B cell (primary cell): Measurements from ENCODE around the gene CYB5A. TPM values are rescaled to one million over a fixed set of nuclear protein-coding genes. Genes with fewer than 3 reads are reported as not detected.

Source experiments
- ATAC-seq: fragments of 200-7000 bp; cut with Tn5 transposase; one replicate; pipeline ENCODE4 v1.10.0; 2021; ENCODE audit warnings: low read depth, mild to moderate bottlenecking, moderate number of reproducible peaks, moderate library complexity
- CTCF ChIA-PET: fragments of 350-600 bp; sonication (Branson Sonifier 250); formaldehyde crosslinking; loops from one replicate; lab custom pipeline; 2021; ENCODE audit warnings: antibody characterized with exemption, inconsistent platforms; lab: Charles Lee
- POLR2A ChIA-PET: fragments of 350-600 bp; sonication (Branson Sonifier 250); formaldehyde crosslinking; loops from one replicate; lab custom pipeline; 2021; ENCODE audit warnings: antibody characterized with exemption; lab: Charles Lee
- DNase-seq: peaks from one replicate; pipeline ENCODE4 v3.0.0; 2013
- H2AFZ ChIP-seq: 2 replicates; pipeline ENCODE4 v1.6.1; 2012; ENCODE audit warnings: mild to moderate bottlenecking, low read depth, low read length; ENCODE audit not compliant: insufficient read depth, poor library complexity, severe bottlenecking
- H3K27ac ChIP-seq, 2 donors: 1 replicate in 1 of 2; 2 replicates in 1 of 2; pipeline ENCODE4 v1.5.1; 2012 to 2013; ENCODE audit warnings: low read length in 2 of 2, mild to moderate bottlenecking in 2 of 2, moderate library complexity in 1 of 2
- H3K27me3 ChIP-seq, 4 experiments: fragments of 200-600 bp in 1 of 4; sonication (generic) in 1 of 4; replicated peaks in 1 of 4; 1 replicate in 2 of 4; 2 replicates in 2 of 4; pipeline versions ENCODE4 v1.6.1 to v1.7.0; 2013 to 2016; ENCODE audit warnings: low read length in 3 of 4, mild to moderate bottlenecking in 2 of 4, mixed read lengths in 1 of 4, moderate library complexity in 1 of 4; ENCODE audit not compliant: insufficient read depth in 4 of 4, control insufficient read depth in 3 of 4; ENCODE audit errors: control extremely low read depth in 1 of 4
- H3K36me3 ChIP-seq, 2 experiments: replicated peaks in 1 of 2; 1 replicate in 1 of 2; 2 replicates in 1 of 2; pipeline versions ENCODE4 v1.6.1 to v1.7.1; 2013; ENCODE audit warnings: low read length in 1 of 2; ENCODE audit not compliant: insufficient read depth in 2 of 2, control insufficient read depth in 1 of 2; ENCODE audit errors: control extremely low read depth in 1 of 2, extremely low read depth in 1 of 2
- H3K4me1 ChIP-seq, 2 donors: fragments of 200-600 bp in 1 of 2; sonication (generic) in 1 of 2; 1 replicate in 1 of 2; 2 replicates in 1 of 2; pipeline versions ENCODE4 v1.5.1 to v1.6.1; 2013 to 2017; ENCODE audit warnings: low read length in 2 of 2; ENCODE audit not compliant: control insufficient read depth in 2 of 2, insufficient read depth in 2 of 2
- H3K4me2 ChIP-seq: replicated peaks from 2 replicates; pipeline ENCODE3; 2012; ENCODE audit warnings: mild to moderate bottlenecking, low read depth, low read length; ENCODE audit not compliant: poor library complexity, severe bottlenecking
- H3K4me3 ChIP-seq, 5 experiments: fragments of 200-600 bp in 1 of 5; sonication (generic) in 1 of 5; 1 replicate in 3 of 5; 2 replicates in 2 of 5; pipeline versions ENCODE4 v1.5.1 to v1.7.0; 2011 to 2016; ENCODE audit warnings: low read length in 4 of 5, mild to moderate bottlenecking in 4 of 5, low read depth in 2 of 5, control low read depth in 1 of 5, moderate library complexity in 1 of 5; ENCODE audit not compliant: insufficient read depth in 1 of 5; ENCODE audit errors: control extremely low read depth in 1 of 5, extremely low read depth in 1 of 5
- H3K79me2 ChIP-seq: fragments of 200-600 bp; sonication (generic); one replicate; pipeline ENCODE4 v1.6.0; 2016; ENCODE audit warnings: low read length; ENCODE audit not compliant: control insufficient read depth, insufficient read depth
- H3K9ac ChIP-seq: fragments of 200-600 bp; sonication (generic); 2 replicates; pipeline ENCODE4 v1.6.1; 2017; ENCODE audit warnings: mild to moderate bottlenecking, low read length, moderate library complexity
- H3K9me3 ChIP-seq, 3 donors: one replicate each; pipeline versions ENCODE4 v1.6.1 to v1.7.1; 2013; ENCODE audit warnings: low read length in 2 of 3; ENCODE audit not compliant: control insufficient read depth in 2 of 3, insufficient read depth in 1 of 3; ENCODE audit errors: control extremely low read depth in 1 of 3
- H4K20me1 ChIP-seq: 2 replicates; pipeline ENCODE4 v1.6.0; 2012; ENCODE audit warnings: mild to moderate bottlenecking, low read length; ENCODE audit not compliant: insufficient read depth, control insufficient read depth, poor library complexity, severe bottlenecking
- H3K27ac Mint-ChIP-seq: one replicate; pipeline ENCODE4 v1.8.0; 2021; ENCODE audit warnings: mixed read lengths
- H3K27me3 Mint-ChIP-seq: one replicate; pipeline ENCODE4 v1.8.0; 2021; ENCODE audit warnings: mixed read lengths
- H3K4me1 Mint-ChIP-seq: one replicate; pipeline ENCODE4 v1.8.0; 2021; ENCODE audit warnings: mixed read lengths
- H3K4me3 Mint-ChIP-seq: one replicate; pipeline ENCODE4 v1.8.0; 2021; ENCODE audit warnings: mixed read lengths
- H3K9me3 Mint-ChIP-seq: one replicate; pipeline ENCODE4 v1.8.0; 2022; ENCODE audit warnings: mixed read lengths; ENCODE audit not compliant: insufficient read depth
- EZH2 ChIP-seq: IDR thresholded peaks from 2 replicates; pipeline ENCODE4 v1.6.1; 2012; ENCODE audit warnings: borderline replicate concordance, low read depth, mild to moderate bottlenecking, moderate library complexity, low read length; ENCODE audit not compliant: insufficient read depth, poor library complexity, severe bottlenecking
- WGBS: methylation state at CpG from one replicate; pipeline ENCODE4 v1.1.5; 2013; ENCODE audit warnings: missing lambda C conversion rate; ENCODE audit not compliant: insufficient coverage; 5-methylcytosine and 5-hydroxymethylcytosine counted together
- intact Hi-C: fragments of 100-400 bp; cut with micrococcal nuclease; formaldehyde crosslinking; loops from one replicate; pipeline ENCODE4 v1.10.0; 2022
- polyA plus RNA-seq: library from polyadenylated mRNA; depleted of rRNA; stranded (reverse); fragments of >200 nt; gene quantifications from 2 replicates; pipeline ENCODE4 v1.2.3, GENCODE V29; 2012
- total RNA-seq, 2 donors: library from RNA; stranded (reverse); fragments of 120-200 nt in 1 of 2; gene quantifications; 1 replicate in 1 of 2; 2 replicates in 1 of 2; pipeline versions ENCODE4 v1.2.3 to v1.2.4, GENCODE V29; 2013 to 2022
- TF ChIP-seq, protein P1 (sequence below): fragments of 200-600 bp; IDR thresholded peaks from one replicate; pipeline ENCODE4 v1.8.0; 2022; ENCODE audit warnings: antibody characterized with exemption, mild to moderate bottlenecking

The CYB5A gene
- total and polyA plus RNA-seq, 2 donors (not counting 1 experiment from before 2014, with no cell fraction given): 46.9 to 217 TPM

DNA sequence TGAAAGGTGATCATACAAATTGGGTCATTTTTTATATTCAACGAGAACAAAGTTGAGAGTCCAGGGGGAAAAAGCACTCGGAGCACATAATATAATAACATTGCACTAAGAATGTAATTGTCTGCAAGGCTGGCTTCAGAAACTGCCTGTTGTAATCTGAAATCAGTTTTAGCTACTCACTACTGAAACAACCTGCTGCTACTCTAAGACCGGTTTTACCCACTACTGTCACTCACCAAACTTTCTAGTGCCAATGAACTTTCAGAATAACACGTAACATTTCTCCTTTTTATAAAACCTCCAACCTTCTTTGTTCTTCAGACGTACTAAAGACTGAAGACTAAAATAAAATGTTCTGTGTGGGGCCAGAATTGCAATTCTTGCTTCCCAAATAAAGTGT is 11.5 kb upstream of the CYB5A start:
- Histone ChIP-seq H3K4me3 (no peak overlapping the region), H4K20me1 (no peaks in the 10 kb centered on the region), H2AFZ (no peak overlapping the region), H3K9ac (no peak overlapping the region), H3K79me2 (no peaks in the 10 kb centered on the region), H3K36me3 (no peaks in the 10 kb centered on the region), H3K4me1 (no peaks in the 10 kb centered on the region), H3K9me3 (peaks cover 0 to 3% (median 0%) of the 10 kb centered on the region in 3 donors), H3K4me2 (no peak overlapping the region), H3K27ac (no peak overlapping the region), H3K27me3 (peaks cover 0 to 4% (median 0%) of the 10 kb centered on the region in 4 experiments)
- no peaks in the 10 kb centered on the region for H3K4me1 Mint-ChIP-seq
- peaks cover 1% of the 10 kb centered on the region for H3K9me3 Mint-ChIP-seq
- POLR2A ChIA-PET: no interaction called here
- DNase-seq (no peak), ATAC-seq (no peak)
- CTCF ChIA-PET: no interaction called here
- peaks cover 18% of the 10 kb centered on the region for H3K27me3 Mint-ChIP-seq
- H3K27ac Mint-ChIP-seq: no peak overlapping the region
- 83% methylated on average over 1 of the region's 5 CpGs for WGBS
- H3K4me3 Mint-ChIP-seq: no peak overlapping the region
- intact Hi-C loops: loop anchor here (5.0 kb wide), 1 partner anchor 36 kb away; no protein-coding TSS in a partner anchor
- no peak for TF ChIP-seq EZH2
- TF ChIP-seq, protein P1, sequence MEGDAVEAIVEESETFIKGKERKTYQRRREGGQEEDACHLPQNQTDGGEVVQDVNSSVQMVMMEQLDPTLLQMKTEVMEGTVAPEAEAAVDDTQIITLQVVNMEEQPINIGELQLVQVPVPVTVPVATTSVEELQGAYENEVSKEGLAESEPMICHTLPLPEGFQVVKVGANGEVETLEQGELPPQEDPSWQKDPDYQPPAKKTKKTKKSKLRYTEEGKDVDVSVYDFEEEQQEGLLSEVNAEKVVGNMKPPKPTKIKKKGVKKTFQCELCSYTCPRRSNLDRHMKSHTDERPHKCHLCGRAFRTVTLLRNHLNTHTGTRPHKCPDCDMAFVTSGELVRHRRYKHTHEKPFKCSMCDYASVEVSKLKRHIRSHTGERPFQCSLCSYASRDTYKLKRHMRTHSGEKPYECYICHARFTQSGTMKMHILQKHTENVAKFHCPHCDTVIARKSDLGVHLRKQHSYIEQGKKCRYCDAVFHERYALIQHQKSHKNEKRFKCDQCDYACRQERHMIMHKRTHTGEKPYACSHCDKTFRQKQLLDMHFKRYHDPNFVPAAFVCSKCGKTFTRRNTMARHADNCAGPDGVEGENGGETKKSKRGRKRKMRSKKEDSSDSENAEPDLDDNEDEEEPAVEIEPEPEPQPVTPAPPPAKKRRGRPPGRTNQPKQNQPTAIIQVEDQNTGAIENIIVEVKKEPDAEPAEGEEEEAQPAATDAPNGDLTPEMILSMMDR: no peak

DNA sequence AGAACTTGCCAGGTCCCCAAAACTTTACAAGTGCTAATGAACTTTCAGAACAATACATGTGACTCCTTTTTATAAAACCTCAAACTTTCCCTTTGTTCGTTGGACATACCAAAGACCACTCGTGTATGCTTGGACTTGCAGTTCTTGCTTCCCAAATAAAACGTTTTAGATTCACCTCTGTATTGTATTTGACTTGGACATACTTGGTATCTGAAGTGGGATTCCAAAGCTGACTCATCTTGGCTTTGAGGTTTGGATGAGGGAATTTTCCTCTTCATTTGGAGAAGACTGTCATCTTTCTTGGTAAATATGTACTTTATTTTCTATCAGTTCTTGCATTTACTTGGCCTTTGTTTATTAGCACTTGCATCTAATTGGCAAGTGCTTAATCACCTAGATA is 8.0 kb upstream of the CYB5A start:
- TF ChIP-seq EZH2: no peak
- TF ChIP-seq, protein P1: no peak
- no peaks in the 10 kb centered on the region for H3K36me3 ChIP-seq
- ATAC-seq (no peak), DNase-seq (no peak)
- H2AFZ ChIP-seq: no peak overlapping the region
- H3K9me3 Mint-ChIP-seq: peaks cover 3% of the 10 kb centered on the region
- no peaks in the 10 kb centered on the region for H3K4me1 ChIP-seq
- H3K79me2 ChIP-seq: no peaks in the 10 kb centered on the region
- H3K9ac ChIP-seq: no peak overlapping the region
- 90% methylated on average over 2 of the region's 3 CpGs for WGBS
- no peak overlapping the region for H3K4me3 ChIP-seq
- no peak overlapping the region for H3K4me2 ChIP-seq
- intact Hi-C loops: loop anchor here (5.0 kb wide), 1 partner anchor 32 kb away; no protein-coding TSS in a partner anchor
- no peaks in the 10 kb centered on the region for H4K20me1 ChIP-seq
- no peak overlapping the region for H3K27ac Mint-ChIP-seq
- POLR2A ChIA-PET: no interaction called here
- no peak overlapping the region for H3K4me3 Mint-ChIP-seq
- H3K27ac ChIP-seq: no peak overlapping the region
- peaks cover 4% of the 10 kb centered on the region for H3K27me3 Mint-ChIP-seq
- H3K9me3 ChIP-seq: peaks cover 0 to 3% (median 0%) of the 10 kb centered on the region in 3 donors
- H3K4me1 Mint-ChIP-seq: no peaks in the 10 kb centered on the region
- no peaks in the 10 kb centered on the region for H3K27me3 ChIP-seq
- CTCF ChIA-PET: interaction anchor here (0.9 to 1.9 kb wide), 2 partner anchors 13 to 42 kb away, joined by 3 to 8 read pairs; no protein-coding TSS in a partner anchor
